ENCODE results near the gene VDR.
A peak's percentile ranks its signal among the peaks of the same experiment; 100 is the strongest.
"Not testable (repeated sequence)": the region's sequence is repeated elsewhere in the genome, so short reads cannot be mapped to it uniquely, and the experiment has no call there.

Gene VDR

DNA sequence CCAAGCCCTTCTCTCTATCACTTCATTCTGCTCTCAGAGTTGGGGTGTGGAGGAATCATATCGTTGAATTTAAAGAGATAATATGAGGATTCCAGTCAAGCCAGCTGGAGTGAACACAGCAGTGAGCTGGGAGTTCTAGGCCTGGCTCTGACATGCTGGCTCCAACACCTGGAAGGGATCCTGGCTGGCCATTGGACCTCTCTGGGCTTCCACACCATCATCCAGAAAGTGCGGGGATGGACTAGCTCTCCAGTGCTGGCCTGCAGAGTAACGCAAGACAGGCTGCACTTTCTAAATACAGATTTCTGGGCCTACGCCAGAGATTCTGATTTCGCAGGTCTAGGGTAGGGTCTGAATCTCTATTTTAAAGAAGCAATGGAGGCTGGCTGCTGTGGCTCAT is 50.3 kb downstream of the VDR start:
- FAIRE-seq, result no peak

DNA sequence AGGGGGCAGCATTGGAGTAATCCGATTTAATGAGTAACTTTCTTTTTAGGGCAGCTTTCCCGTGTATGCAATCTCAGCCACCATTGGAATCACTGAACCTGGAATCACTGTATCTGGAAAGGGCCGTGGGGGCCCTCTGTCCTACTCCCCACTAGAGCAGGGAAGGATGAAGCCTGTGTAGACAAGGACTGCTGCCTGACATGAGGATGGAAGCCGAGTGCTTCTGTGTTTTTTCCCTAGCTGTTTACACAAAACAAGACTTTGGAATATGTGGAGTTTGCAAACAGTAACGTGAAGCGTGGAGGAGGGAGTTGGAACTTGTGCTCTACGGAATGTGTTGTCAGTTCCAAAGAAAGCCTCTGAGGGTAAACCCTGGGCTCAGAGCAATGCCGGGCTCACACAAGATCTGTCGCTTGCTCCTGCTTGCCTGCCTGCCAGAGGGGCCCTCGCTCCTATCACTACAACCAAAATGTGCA is 52.7 kb downstream of the VDR start:
- DNase-seq (ENCODE audit: extremely low spot score, insufficient read length, low read depth), result no peak
- no peak for FAIRE-seq

More for the DNA sequence above, 50.3 kb downstream of the VDR start:
- no peak for DNase-seq (ENCODE audit: extremely low spot score, insufficient read length, low read depth)

DNA sequence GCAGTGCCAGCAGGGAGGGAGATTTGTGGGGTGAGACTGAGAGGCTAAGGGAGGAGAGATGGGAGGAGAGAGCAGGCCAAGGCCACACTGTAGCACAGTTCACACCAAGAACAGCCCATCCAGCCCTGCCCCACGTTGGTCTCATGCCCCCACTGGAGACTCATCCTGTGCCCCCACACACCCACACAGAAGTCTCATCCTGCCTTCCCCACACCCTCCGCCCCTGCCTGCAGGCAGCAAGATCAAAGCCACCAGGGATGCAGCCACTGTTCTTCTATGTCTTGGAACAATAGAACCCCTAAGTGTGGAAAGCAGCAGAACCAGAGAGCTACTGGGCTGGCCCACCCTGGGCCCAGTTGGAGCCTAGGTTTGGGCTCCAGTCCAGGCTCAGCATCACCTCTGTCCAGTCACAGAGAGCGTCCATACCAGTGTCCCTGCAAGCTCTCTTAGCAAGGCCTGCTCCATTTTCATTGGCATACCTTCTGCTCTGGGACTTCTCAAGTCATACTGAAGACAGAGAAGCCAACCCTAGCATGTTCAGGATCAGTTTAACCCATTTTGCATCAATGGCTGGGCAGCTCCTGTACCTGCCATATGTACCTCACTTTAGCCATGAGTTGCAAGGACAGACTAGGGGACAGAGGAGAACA is 53.4 kb downstream of the VDR start:
- FAIRE-seq (no peak), DNase-seq (ENCODE audit: extremely low spot score, insufficient read length, low read depth) (no peak)

DNA sequence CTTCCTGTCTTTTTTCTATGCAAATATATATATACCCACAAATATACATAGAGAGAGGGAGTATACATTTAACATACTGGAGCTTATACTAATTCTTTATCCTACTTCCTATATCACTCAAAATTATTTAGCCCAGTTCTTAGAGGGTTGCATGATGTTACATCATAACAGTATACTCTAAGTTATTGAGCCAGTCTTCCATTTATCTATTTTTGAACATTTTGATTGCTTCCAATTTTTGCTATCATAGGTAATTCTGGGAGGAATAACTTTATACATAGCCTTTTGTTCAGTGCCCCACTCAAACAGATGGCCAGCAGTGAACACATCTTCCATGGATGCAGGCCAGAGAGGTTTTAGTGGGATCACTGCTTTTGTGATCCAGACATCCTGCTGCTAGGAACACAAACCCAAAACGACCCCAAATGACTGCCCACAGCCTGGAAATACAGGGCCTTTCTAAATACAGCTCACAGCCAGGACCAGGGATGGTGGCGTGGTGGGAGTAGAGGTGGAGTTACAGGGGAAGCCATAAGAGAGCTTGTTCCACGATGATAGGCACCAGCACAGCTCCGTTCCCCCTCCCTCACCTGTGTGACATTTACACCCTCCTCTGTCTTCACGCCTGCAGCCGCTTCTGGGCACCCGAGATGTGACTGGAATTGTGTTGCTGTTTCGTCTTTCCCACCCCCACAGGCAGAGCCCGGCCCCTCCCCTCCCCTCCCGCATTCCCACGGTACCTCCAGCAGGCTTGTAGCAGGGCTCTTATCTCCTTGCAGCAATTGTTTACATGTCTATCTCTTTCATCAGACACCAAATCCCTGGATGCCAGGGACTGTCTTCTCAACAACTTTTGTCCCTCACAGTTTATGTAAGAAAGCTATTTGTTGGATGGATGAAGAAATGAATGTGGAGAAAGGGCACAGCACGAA is 54.4 kb downstream of the VDR start:
- FAIRE-seq (no peak), DNase-seq (ENCODE audit: extremely low spot score, insufficient read length, low read depth) (no peak)

DNA sequence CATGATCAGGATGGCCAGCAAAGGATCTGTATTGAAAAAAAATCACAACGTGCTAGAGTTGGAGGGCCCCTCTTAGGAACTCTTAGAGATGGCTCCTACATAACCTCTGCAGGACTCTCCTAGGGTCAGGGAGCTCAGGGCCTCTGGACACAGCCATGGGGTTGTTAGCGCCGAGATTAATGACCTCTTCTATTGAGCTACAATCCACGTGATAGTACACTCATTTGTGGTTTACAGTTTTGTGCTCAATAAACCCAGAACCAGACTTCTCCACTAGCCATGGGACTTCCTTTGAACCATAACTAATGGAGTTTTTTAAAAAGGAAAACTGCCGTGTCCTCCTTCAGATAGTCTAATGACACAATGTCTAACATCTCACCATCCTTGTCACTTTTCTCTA is 55.5 kb downstream of the VDR start:
- FAIRE-seq (no peak), DNase-seq (ENCODE audit: extremely low spot score, insufficient read length, low read depth) (no peak)

DNA sequence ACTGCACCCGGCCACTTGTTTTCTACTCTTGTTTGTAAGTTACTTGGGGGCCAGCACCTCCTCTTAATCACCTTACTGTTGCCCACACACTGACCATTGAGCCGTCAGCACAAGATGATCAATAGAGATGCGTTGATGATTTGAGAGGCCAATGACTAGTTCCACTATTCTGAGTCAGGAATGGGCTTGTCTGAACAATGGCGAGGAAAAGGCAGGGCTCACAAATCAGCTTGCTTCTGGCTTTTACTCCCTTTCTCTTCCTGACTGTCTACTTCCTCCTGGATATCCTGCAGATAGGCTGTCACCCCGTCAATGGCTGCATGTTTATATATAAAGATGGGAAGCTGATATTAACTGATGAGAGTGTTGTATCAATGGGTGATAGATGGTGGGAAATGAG is 55.9 kb downstream of the VDR start:
- FAIRE-seq, result no peak
- DNase-seq (ENCODE audit: extremely low spot score, insufficient read length, low read depth), result no peak

DNA sequence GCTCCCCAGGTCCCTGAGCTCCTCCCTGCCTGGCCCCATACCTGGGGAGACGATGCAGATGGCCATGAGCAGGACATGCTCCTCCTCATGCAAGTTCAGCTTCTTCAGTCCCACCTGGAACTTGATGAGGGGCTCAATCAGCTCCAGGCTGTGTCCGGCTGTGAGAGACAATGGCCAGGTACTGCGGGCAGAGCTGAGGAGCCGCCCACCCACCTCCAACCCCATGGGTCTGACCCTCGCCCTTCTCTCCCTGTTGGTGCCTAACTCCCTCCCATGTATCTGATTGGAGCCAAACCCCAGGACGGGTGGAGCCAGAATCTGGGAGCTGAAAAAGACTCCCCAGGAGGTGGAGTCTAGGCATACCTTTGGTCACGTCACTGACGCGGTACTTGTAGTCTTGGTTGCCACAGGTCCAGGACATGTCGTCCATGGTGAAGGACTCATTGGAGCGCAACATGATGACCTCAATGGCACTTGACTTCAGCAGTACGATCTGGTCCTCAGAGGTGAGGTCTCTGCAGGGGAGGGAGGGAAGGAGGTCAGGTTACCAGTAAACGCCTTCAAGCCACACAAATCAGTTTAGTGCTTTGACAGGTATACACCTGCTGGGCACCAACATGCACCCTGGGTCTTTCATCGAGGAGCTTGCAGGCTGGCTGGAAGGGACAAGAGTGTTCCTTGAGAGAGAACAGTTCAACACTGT is 58.3 kb downstream of the VDR start:
- FAIRE-seq (no peak), DNase-seq (ENCODE audit: extremely low spot score, insufficient read length, low read depth) (no peak)

DNA sequence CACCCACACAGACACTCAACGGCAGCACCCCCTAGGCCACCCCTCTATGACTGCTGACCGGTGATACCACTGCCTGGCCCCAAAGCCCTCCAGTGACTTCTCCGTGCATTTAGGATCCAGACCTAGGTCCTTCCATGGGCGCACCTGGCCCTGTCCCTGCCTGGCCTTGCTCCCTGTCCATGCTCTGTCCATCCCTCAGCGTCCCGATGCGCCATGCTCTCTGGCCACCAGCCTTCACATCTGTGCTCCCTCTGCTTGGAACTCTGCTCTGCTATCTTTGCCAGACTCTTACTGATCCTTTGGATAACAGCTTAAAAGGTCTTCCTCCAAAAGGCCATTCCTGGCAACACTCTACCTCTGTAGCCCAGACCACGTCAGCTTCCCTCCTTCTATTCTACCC is 59.7 kb downstream of the VDR start:
- DNase-seq (ENCODE audit: extremely low spot score, insufficient read length, low read depth), result no peak
- FAIRE-seq, result no peak

DNA sequence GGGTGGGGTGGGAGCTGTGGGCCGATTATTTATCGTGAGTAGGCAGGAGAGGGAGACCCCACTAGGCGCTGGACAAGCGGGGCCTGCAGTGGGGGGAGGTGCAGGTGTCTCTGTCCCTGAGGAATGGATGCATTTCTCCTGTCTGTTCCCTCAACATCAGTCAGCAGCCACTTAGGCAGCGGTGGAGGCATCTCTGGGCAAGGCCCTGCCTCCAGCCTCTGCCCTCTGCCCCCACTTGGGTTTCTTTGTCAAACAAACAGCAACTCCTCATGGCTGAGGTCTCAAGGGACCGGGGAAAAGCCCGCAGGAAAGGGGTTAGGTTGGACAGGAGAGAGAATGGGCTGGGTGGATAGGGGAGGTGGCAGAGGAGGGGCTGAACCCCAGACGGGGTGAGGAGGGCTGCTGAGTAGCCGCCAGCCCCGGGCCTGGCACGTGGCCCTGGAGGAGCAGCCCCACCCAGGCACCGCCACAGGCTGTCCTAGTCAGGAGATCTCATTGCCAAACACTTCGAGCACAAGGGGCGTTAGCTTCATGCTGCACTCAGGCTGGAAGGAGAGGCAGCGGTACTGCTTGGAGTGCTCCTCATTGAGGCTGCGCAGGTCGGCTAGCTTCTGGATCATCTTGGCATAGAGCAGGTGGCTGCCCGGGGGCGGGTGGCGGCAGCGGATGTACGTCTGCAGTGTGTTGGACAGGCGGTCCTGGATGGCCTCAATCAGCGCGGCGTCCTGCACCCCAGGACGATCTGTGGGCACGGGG is 60.4 kb downstream of the VDR start:
- DNase-seq (ENCODE audit: extremely low spot score, insufficient read length, low read depth) (no peak), FAIRE-seq (no peak)

DNA sequence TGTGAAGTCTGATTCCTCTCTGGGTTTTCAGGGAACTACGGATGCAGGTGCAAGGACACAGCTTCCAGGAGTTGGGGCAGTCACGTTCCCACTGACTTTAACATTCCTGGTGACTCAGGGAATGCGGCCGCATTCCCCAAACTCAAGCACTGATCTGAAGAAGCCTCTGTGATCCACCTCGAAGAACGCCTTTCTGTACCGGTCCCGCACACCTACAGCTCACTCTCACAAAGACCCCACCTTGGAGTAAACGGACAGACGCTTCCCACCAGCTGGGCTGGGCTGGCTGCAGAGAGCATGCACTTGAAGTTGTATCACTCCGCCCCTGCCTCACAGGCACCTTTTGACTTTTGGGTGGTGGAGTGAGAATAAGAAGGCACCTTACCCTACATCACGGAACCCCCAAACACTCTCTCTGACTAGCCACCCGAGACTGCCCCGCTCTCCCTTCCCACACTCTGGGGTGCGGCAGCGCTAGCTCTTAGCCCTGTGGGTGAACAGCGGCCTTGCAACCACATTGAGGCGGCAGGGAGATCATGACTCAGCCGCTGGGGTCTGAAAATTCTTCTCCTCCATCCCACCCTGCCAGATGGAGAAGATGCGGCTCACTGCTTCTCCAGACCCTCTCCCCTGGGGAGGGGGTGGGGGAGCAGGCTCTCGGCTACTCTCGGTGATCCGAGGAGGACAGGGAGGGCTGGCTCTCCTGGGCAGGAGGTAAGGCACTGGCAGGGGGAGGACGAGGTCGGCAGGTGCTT is 61.4 kb downstream of the VDR start:
- no peak for DNase-seq (ENCODE audit: extremely low spot score, insufficient read length, low read depth)
- FAIRE-seq, result no peak

DNA sequence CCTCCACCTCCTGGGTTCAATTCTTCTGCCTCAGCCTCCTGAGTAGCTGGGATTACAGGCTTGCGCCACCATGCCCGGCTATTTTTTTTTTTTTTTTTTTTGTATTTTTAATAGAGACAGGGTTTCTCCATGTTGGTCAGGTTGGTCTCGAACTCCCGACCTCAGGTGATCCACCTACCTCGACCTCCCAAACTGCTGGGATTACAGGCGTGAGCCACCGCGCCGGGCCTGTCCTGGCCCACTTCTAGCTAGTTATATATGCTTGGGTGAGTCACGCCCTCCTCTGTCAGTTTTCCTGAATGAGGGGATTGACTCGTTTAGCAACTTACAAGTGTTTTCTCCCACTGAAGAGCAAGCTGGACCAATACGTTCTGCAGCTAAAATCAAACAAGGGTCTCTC is 62.3 kb downstream of the VDR start:
- not testable (repeated sequence) for FAIRE-seq; DNase-seq (ENCODE audit: extremely low spot score, insufficient read length, low read depth)

DNA sequence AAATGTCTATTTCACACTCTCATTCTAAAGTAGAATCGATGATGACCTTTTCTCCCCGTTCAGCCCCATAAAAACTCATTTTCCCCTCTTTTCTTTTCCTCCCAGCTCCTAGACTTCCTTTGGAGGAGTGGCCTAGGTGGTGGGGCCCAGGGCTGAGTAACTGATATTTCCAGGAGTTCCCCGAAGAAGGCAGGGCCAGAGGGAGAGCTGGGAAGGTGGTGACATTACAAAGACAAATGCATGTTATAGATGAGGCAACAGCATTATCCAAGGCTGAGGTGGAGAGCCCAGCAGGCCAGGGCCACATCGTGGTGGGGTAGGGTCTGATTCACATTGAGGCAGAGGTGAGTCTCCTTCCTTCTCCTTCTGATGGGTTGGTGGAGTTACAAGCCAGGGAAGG is 62.9 kb downstream of the VDR start:
- no peak for DNase-seq (ENCODE audit: extremely low spot score, insufficient read length, low read depth)
- FAIRE-seq, result no peak

DNA sequence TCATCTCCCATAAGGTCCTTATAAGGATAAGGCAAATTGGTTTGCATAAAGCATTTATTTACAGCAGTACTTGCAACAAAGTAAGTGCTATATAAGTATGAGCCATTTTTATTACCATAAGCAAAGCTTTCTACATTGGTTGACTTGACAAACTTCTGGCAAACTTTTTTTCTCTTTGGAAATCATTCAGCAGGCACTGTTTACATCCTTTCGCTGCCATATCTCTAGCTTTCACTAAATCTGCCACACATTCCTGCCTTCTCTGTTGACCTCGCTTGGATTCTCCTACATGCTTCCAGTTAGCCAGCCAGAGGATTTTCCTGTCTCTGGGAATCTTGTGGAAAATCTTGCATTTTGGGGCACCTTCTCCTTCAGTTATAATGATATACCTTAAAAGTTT is 63.3 kb downstream of the VDR start:
- no peak for FAIRE-seq
- no peak for DNase-seq (ENCODE audit: extremely low spot score, insufficient read length, low read depth)

DNA sequence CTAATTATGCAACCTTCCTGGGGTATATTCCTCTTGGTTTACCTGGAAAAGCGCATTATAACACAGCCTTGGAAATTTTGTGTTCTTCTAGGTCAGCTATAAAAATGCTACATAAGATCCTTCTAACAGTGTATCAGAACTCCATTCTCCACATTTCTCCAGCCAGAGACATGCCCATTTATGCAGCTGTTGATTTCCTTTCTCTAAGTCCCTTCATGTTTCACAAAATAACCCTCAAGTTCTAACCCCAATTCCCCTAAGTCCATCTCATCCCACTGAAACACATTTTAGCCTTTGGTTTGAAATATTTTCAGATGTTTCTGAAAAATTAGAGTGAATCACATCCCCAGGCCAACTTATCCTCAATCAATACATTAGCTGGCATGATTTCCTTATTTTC is 64.2 kb downstream of the VDR start:
- no peak for FAIRE-seq
- no peak for DNase-seq (ENCODE audit: extremely low spot score, insufficient read length, low read depth)

DNA sequence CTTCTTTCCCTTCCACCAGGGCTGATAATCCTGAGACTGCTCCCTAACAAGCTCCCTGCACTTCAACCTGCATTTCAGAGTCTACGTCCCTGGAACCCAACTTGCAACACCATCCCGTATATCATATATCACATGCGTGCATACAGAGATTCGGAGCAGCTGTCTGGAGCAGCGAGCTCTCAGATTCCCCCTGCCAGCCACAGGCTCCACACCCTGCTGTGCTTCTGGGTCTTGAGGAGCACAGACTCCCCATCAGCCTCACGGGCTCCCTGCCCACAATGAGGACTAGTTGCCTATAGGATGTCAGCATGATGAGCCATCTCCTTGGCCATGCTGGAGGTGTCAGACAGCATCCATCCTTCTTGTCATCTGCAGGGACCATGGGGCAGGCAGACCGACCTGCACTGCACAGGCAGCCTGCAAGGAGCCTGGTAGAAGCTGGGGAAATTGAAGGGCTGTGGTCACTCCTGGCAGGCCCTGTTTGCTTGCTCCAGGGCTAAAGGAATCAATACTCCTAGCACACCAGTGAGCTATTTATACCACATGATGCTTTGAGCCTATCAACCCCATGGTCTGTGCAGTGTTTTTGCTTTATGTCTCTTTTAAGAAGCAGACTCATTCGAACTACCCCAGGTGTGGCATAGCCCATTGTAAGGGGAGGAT is 65.4 kb downstream of the VDR start:
- DNase-seq (ENCODE audit: extremely low spot score, insufficient read length, low read depth) (no peak), FAIRE-seq (no peak)

DNA sequence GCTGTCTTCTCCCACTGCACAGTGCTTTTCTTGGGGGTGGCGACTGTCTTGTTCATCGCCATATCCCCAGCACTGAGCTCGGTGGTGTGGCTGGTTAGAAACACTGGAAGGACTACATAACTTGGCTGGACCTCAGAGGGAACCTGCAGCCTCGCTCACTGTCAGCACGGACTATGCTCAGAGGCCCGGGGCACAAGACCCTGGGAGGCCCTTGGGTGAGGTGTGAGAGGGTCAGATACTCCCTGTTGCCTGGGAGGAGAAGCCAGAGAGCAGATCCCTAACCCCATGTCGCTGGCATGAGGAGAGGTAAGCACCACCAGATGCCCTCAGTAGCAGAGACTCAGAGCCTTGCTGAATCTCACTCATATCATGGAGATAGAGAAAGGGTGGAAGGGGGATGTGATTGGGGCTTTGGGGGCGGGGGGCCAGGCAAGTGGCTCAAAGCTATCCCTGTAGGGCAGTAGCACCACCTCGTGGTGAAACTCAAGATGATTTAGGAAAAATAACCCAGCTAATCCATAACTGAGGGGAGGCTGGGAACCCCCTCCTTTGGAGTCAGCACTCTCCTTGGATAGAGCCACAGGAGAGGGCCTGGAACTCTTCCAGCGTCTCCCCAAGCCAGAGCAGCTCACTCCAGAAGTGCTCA is 66.4 kb downstream of the VDR start:
- DNase-seq (ENCODE audit: extremely low spot score, insufficient read length, low read depth) (no peak), FAIRE-seq (no peak)

DNA sequence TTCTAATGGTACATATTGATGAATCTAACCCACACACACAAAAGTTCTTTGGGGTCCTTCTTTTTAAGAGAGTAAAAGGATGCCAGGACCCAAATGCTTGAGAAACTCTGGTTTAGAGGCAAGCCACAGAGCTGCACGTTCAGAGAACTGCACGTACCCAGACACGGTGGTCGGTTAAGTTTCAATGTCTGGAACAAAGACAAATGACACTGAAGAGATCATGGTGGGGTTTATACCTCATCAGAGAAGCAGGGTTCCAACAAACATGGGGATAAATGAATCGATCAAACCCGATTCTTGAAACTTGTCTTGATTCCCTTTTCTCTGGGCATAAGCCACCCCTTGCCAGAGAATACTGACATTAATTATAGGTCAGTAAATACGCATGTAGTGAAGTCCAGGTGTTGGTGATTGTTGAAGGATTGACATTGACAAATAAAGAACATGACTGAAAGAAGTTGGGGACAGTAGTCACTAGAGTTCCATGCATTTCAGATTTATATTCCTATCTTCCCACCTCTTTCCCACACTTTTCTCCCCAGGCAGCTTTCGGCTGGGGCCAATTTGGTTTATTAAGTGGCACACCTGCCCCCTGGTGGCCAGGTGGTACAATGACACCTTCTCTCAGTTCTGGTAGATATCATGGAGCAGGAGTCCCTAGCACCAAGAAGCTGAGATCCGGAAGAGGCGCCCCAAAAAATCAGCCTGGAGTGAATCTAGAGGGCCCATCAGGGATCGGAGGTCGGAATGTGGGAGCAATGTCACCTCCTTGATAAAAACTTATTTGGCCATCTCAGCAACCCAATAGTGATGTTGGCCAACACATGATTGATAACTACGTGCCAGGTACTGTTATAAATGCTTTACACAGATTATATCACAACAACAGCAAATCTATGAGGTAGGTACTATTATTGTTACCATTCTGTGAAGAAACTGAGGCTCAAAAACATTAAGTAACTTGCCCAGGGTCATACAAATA is 67.3 kb downstream of the VDR start:
- FAIRE-seq (peak; percentile 75), DNase-seq (ENCODE audit: extremely low spot score, insufficient read length, low read depth) (no peak)

Data from GM18507 (cell line).